ENCODE data around the gene TENM4.

Gene TENM4

DNA sequence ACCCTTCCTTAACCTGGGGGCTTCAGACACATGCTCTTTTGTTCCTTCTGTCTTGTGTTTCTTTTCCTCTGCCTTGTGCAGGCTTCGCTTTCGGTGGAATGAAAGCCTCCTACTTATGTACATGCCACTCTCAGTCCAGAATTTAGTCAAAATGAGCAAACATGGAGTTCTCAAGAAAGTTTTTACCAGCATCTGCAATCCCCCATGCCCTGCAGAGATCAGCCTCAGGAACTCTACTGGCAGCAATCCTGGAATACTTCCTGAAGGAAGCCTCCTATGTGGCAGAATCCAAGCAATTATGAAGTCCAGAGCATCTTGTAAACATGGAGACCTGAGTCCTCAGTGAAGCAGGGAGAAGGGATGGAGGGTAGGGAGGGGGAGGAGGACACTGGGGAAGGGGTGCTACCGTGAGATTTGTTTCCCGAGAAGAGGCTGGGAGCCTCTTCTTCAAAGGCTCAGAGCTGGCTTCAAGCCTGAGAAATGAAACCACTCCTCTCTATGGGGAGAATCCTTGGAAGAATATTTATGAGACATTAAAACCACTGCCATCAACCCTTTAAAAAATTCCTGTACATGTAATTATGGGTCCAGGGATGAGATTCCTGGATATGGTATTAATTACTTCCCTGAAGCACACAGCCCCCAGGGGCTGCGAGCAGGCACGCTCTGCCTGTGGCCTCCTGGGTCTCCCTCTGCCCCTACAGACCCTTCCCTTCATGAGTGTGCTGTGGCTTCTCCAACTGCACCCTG lies 58.4 kb downstream of the TENM4 start:
- H3K4me3 ChIP-seq (ENCODE audit: low read depth, low read length) = no peak overlapping the region
- TF ChIP-seq, protein P1, sequence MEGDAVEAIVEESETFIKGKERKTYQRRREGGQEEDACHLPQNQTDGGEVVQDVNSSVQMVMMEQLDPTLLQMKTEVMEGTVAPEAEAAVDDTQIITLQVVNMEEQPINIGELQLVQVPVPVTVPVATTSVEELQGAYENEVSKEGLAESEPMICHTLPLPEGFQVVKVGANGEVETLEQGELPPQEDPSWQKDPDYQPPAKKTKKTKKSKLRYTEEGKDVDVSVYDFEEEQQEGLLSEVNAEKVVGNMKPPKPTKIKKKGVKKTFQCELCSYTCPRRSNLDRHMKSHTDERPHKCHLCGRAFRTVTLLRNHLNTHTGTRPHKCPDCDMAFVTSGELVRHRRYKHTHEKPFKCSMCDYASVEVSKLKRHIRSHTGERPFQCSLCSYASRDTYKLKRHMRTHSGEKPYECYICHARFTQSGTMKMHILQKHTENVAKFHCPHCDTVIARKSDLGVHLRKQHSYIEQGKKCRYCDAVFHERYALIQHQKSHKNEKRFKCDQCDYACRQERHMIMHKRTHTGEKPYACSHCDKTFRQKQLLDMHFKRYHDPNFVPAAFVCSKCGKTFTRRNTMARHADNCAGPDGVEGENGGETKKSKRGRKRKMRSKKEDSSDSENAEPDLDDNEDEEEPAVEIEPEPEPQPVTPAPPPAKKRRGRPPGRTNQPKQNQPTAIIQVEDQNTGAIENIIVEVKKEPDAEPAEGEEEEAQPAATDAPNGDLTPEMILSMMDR (IDR thresholded peaks at IDR 0.05; ENCODE audit: borderline replicate concordance, insufficient read depth, low read depth, low read length) = no peak

DNA sequence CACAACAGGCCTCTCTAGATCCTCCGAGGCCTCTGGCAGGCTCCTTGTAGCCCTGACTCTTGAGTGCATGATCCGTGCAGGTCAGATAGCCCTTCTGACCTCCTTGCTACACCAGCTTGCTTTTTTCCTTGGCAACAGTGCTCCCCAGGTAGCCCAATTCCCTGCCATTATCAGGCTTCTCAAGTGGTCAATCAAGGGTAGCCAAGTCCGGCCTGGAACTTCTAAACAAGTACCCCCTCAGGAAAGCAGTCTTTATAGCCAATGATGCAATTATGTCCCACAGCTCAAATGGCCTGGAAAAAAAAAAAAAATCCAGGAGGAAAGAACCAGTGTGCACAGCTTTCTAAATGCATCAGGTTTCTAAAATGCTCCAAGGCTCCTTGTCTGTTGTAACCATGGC lies 59.8 kb downstream of the TENM4 start:
- TF ChIP-seq, protein P1 (IDR thresholded peaks at IDR 0.05; ENCODE audit: borderline replicate concordance, insufficient read depth, low read depth, low read length) = no peak
- no peak overlapping the region for H3K4me3 ChIP-seq (ENCODE audit: low read depth, low read length)

DNA sequence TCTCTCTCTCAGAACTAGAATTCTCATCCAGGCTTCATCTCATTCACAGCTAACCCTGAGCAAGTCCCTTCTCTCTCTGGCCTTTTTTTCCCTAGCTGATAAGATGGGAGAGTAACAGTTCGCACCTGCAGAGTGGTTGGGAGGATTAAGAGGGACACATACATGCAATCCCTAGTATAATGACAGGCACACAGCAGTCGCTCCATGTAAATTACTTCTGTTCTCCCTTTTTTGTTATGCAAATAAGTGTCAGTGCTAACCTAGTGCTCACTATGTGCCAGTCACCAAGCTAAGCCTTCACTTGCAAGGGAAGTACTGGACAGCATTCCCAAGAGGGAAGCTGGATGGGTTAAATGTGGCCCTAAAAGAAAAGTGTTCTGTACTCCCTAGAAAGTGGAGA lies 63.4 kb downstream of the TENM4 start:
- TF ChIP-seq, protein P1 (IDR thresholded peaks at IDR 0.05; ENCODE audit: borderline replicate concordance, insufficient read depth, low read depth, low read length) = no peak
- no peak overlapping the region for H3K4me3 ChIP-seq (ENCODE audit: low read depth, low read length)

DNA sequence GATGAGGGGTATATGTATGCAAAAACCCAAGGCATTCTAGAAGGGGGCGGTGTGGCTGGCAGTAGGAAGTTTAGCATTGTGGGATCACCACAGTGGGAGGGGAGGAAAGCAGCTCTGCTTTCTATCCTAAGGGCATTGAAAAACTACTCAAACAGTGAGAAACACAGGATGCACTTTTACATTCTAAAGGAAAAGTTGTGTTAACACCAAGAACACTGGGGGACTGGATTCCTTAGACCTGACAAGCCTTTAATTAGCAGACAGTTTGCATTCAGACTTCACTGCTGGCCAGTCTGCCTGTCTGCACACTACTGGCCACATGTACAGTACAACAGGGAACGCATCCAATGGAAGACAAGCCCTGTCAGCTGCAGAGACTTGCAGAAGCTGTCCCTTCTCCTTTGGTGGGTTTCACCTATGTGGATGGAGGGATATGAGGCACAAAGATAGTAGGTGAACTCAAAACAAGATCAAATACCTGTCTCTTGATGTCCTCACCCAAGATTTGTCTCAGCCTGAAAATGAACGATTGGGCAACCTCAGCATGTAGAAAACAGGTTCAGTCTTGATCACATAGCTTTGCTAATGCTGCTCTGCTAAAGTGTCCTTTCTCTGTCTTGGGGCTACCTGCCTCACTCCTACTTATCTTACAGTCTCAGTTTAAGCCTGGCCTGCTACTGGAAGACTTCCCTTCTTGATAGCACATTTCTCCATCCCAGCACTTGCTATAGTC lies 64.8 kb downstream of the TENM4 start:
- no peak overlapping the region for H3K4me3 ChIP-seq (ENCODE audit: low read depth, low read length)

DNA sequence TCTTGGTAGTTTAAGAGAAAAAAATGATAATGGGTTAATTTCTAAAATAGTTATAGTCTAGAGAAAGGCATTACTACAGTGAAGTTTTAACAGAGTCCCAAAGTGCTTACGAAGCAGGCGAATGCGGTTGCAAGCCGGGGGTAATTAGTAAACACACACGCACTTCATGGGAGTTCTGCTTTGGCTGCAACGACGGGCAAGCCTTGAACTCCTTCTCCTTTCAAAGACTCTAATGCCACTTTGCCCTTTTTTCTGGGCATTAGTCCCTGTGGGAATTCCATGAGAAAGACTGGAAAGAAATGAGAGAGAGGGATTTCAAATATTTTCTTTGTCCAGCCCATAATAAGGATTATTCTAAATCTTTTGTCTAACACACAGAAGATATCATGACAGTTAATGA lies 66.1 kb downstream of the TENM4 start:
- TF ChIP-seq, protein P1 (IDR thresholded peaks at IDR 0.05; ENCODE audit: borderline replicate concordance, insufficient read depth, low read depth, low read length) = no peak

More for the DNA sequence above, 64.8 kb downstream of the TENM4 start:
- TF ChIP-seq, protein P1 (IDR thresholded peaks at IDR 0.05; ENCODE audit: borderline replicate concordance, insufficient read depth, low read depth, low read length) = no peak

DNA sequence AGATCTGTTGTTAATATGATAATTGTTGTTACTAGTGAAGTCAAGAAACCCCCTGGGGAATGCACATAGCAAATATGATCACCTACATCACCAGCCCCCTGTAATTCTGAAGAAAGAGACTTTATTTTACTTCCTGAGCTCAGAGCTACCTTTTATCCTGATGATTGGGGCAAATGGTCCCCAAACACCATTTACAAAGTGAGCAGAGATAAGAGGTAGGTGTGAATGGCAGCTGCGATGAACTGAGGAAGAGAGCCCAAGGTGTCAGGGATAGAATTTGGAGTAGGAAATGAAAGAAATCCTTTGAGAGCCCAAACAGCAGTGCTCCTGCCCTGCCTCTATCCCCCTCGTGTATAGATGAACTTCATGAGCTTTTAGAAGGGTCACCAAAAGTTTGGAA lies 69.1 kb downstream of the TENM4 start:
- no peak overlapping the region for H3K4me3 ChIP-seq (ENCODE audit: low read depth, low read length)
- TF ChIP-seq, protein P1 (IDR thresholded peaks at IDR 0.05; ENCODE audit: borderline replicate concordance, insufficient read depth, low read depth, low read length) = no peak

More for the DNA sequence above, 66.1 kb downstream of the TENM4 start:
- H3K4me3 ChIP-seq (ENCODE audit: low read depth, low read length) = no peak overlapping the region

DNA sequence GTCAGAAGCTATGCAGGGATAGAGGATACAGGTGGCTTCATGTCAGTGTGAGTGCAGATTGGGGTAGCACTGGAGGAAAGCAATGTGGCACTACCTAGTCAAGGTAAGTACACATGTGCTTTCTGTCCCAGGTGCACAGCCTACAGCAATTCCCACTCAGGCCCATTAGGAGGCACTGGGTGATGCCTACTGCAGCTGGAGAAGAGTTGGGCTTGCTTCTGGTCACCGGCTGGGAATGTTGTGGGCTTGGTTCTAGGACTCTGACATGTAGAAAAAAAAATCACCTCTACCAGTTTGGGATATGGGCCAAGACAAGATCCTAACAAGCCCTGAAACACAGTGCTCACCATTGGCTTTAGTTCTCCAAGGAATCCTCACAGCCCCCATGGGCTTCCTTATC lies 69.7 kb downstream of the TENM4 start:
- TF ChIP-seq, protein P1 (IDR thresholded peaks at IDR 0.05; ENCODE audit: borderline replicate concordance, insufficient read depth, low read depth, low read length) = no peak
- no peak overlapping the region for H3K4me3 ChIP-seq (ENCODE audit: low read depth, low read length)

Measured in GM12875 (cell line).